Measurements from ENCODE around the gene THRSP. TPM values are rescaled to one million over a fixed set of nuclear protein-coding genes. Genes with fewer than 3 reads are reported as not detected.
"Not testable (repeated sequence)": the region's sequence is repeated elsewhere in the genome, so short reads cannot be mapped to it uniquely, and the experiment has no call there.

THRSP gene
- polyA plus RNA-seq, 2 of the 4 experiments (the other 2 are of a cell fraction), result not detected

DNA sequence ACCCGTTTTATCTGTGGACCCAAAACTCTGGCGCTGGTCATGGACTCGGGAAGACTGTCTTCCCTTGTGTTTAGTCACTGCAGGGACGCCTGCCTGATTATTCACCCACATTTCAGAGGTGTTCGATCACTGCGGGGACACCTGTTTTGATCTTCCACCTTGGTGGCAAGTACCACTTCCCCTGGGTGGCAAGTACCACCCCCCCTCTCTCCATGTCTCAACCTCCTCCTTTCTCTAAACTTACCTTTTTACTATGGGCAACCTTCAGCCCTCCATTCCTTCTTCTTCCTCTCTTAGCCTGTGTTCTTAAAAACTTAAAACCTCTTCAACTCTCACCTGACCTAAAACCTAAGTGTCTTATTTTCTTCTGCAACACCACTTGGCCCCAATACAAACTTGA, 17.9 kb downstream of the THRSP start (continued):
- TF ChIP-seq NPAS2 (CRISPR knock-in tag; IDR thresholded peaks at IDR 0.05; ENCODE audit: borderline replicate concordance) (no peak), RNF2 (IDR thresholded peaks at IDR 0.05; ENCODE audit: borderline replicate concordance, low read depth) (no peak)
- TF ChIP-seq, protein P1, sequence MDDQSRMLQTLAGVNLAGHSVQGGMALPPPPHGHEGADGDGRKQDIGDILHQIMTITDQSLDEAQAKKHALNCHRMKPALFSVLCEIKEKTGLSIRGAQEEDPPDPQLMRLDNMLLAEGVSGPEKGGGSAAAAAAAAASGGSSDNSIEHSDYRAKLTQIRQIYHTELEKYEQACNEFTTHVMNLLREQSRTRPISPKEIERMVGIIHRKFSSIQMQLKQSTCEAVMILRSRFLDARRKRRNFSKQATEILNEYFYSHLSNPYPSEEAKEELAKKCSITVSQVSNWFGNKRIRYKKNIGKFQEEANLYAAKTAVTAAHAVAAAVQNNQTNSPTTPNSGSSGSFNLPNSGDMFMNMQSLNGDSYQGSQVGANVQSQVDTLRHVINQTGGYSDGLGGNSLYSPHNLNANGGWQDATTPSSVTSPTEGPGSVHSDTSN (IDR thresholded peaks at IDR 0.05), result no peak
- TF ChIP-seq, protein P2, sequence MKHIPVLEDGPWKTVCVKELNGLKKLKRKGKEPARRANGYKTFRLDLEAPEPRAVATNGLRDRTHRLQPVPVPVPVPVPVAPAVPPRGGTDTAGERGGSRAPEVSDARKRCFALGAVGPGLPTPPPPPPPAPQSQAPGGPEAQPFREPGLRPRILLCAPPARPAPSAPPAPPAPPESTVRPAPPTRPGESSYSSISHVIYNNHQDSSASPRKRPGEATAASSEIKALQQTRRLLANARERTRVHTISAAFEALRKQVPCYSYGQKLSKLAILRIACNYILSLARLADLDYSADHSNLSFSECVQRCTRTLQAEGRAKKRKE (CRISPR knock-in tag; IDR thresholded peaks at IDR 0.05; ENCODE audit: low read depth), result no peak

DNA sequence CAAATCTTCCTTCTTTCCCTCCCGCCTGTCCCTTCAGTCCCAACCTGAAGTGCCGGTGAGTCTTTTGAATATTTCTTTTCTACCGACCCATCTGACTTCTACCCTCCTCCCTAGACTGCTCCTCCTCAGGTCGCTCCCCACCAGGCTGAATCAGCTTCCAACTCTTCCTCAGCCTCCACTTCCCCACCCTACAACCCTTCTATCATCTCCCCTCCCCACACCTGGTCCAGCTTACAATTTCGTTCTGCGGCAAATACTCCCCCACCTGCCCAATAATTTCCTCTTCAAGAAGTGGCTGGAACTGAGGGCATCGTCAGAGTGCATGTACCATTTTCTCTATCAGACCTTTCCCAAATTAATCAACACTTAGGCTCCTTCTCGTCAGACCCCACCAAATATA, 18.5 kb downstream of the THRSP start:
- ATAC-seq, result no peak
- CTCF ChIA-PET, result no interaction called here
- Histone ChIP-seq H3K27ac (no peak overlapping the region), H3K9me3 (no peaks in the 10 kb centered on the region), H3K4me1 (peaks cover 11% of the 10 kb centered on the region; the same call in 2 of the 3 replicates), H3K4me3 (no peak overlapping the region), H3K4me2 (no peak overlapping the region)
- TF ChIP-seq MYC (IDR thresholded peaks at IDR 0.05; ENCODE audit: borderline replicate concordance, low read length), result no peak
- TF ChIP-seq, protein P3, sequence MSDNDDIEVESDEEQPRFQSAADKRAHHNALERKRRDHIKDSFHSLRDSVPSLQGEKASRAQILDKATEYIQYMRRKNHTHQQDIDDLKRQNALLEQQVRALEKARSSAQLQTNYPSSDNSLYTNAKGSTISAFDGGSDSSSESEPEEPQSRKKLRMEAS (IDR thresholded peaks at IDR 0.05), result no peak
- TF ChIP-seq ZSCAN20 (CRISPR knock-in tag; IDR thresholded peaks at IDR 0.05), result no peak
- TF ChIP-seq FOXS1 (CRISPR knock-in tag; IDR thresholded peaks at IDR 0.05), result no peak
- TF ChIP-seq TP53 (CRISPR knock-in tag; IDR thresholded peaks at IDR 0.05), result no peak
- no peak for TF ChIP-seq HEYL (CRISPR knock-in tag; IDR thresholded peaks at IDR 0.05)
- no peak for TF ChIP-seq CBX8 (IDR thresholded peaks at IDR 0.05)
- no peak for TF ChIP-seq RCOR1 (IDR thresholded peaks at IDR 0.05; ENCODE audit: low read depth, low read length)
- TF ChIP-seq ESRRA (IDR thresholded peaks at IDR 0.05; ENCODE audit: borderline replicate concordance, low read length), result no peak
- no peak for TF ChIP-seq ZFP36 (IDR thresholded peaks at IDR 0.05; ENCODE audit: borderline replicate concordance, partially characterized antibody)
- TF ChIP-seq NPAS2 (CRISPR knock-in tag; IDR thresholded peaks at IDR 0.05; ENCODE audit: borderline replicate concordance), result no peak
- TF ChIP-seq CEBPB (IDR thresholded peaks at IDR 0.05), result no peak
- no peak for TF ChIP-seq RARB (CRISPR knock-in tag; IDR thresholded peaks at IDR 0.05)
- no peak for TF ChIP-seq POLR2A (IDR thresholded peaks at IDR 0.05; ENCODE audit: low read length)
- no peak for TF ChIP-seq HOXB5 (CRISPR knock-in tag; IDR thresholded peaks at IDR 0.05)
- no peak for TF ChIP-seq BHLHE40 (IDR thresholded peaks at IDR 0.05; ENCODE audit: low read depth, low read length)
- no peak for TF ChIP-seq CHD4 (IDR thresholded peaks at IDR 0.05; ENCODE audit: borderline replicate concordance)
- TF ChIP-seq RAD21 (conservative IDR thresholded peaks at IDR 0.05 in 1 of 2, IDR thresholded peaks at IDR 0.05 in 1 of 2), result no peak
- no peak for TF ChIP-seq ZNF302 (CRISPR knock-in tag; IDR thresholded peaks at IDR 0.05)
- TF ChIP-seq JUN (IDR thresholded peaks at IDR 0.05), result no peak
- POLR2A ChIA-PET, result no interaction called here
- no peak for FAIRE-seq
- no peak for DNase-seq (ENCODE audit: low read depth in 1 of 2, low spot score in 1 of 2)
- WGBS (ENCODE audit: missing lambda C conversion rate), result 81% methylated on average over 8 of the region's 8 CpGs

DNA sequence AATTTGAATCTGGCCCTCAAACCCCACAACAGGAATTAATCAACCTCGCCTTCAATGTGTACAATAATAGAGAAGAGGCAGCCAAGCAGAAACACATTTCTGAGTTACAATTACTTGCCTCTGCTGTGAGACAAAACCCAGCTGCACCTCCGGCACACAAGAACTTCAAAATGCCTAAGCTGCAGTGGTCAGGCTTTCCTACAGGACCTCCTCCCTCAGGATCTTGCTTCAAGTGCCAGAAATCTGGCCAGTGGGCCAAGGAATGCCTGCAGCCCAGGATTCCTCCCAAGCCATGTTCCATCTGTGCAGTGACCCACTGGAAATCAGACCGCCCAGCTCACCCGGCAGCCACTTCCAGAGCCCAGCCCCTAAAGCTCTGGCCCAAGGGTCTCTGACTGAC, 19.4 kb downstream of the THRSP start:
- Histone ChIP-seq H3K9me3 (no peaks in the 10 kb centered on the region), H3K27ac (no peak overlapping the region), H3K4me2 (no peak overlapping the region), H3K4me1 (peaks cover 7% of the 10 kb centered on the region; the same call in 2 of the 3 replicates), H3K4me3 (no peak overlapping the region)
- no peak for ATAC-seq
- POLR2A ChIA-PET, result no interaction called here
- TF ChIP-seq CBX8 (IDR thresholded peaks at IDR 0.05) (no peak), NR3C1 (IDR thresholded peaks at IDR 0.05) (no peak), CHD2 (IDR thresholded peaks at IDR 0.05; ENCODE audit: low read length, partially characterized antibody) (no peak), CBX2 (IDR thresholded peaks at IDR 0.05; ENCODE audit: borderline replicate concordance, low read depth) (no peak), MAZ (IDR thresholded peaks at IDR 0.05; ENCODE audit: borderline replicate concordance, low read depth, low read length) (no peak), CHD4 (IDR thresholded peaks at IDR 0.05; ENCODE audit: borderline replicate concordance) (no peak), RCOR1 (IDR thresholded peaks at IDR 0.05; ENCODE audit: low read depth, low read length) (no peak), ZFP36 (IDR thresholded peaks at IDR 0.05; ENCODE audit: borderline replicate concordance, partially characterized antibody) (no peak), TFCP2L1 (CRISPR knock-in tag; IDR thresholded peaks at IDR 0.05) (no peak), MYC (IDR thresholded peaks at IDR 0.05; ENCODE audit: borderline replicate concordance, low read length) (no peak), KDM1A (IDR thresholded peaks at IDR 0.05; ENCODE audit: low read depth) (no peak)
- FAIRE-seq, result no peak
- WGBS (ENCODE audit: missing lambda C conversion rate), result 77% methylated on average over 4 of the region's 4 CpGs
- DNase-seq (ENCODE audit: low read depth in 1 of 2, low spot score in 1 of 2), result no peak
- CTCF ChIA-PET, result no interaction called here

DNA sequence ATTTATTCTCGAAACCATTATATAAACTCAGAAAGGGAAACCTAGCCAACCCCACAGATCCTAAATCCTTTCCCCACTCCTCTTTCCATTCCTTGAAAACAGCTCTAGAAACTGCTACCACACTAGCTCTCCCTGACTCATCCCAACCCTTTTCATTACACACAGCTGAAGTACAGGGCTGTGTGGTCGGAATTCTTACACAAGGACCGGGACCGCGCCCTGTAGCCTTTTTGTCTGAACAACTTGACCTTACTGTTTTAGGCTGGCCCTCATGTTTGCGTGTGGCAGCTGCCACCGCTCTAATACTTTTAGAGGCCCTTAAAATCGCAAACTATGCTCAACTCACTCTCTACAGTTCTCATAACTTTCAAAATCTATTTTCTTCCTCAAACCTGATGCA, 20.8 kb downstream of the THRSP start:
- FAIRE-seq; ATAC-seq; CTCF ChIA-PET; POLR2A ChIA-PET; H3K4me3 ChIP-seq; H3K4me2 ChIP-seq; H3K27ac ChIP-seq; H3K4me1 ChIP-seq; DNase-seq (ENCODE audit: low read depth in 1 of 2, low spot score in 1 of 2); H3K9me3 ChIP-seq: not testable (repeated sequence)
- 73% methylated on average over 8 of the region's 8 CpGs for WGBS (ENCODE audit: missing lambda C conversion rate)

All from A549 (cell line).